H9 (cell line): Measurements from ENCODE around the gene BCAS3. TPM values are rescaled to one million over a fixed set of nuclear protein-coding genes. Genes with fewer than 3 reads are reported as not detected.

Source experiments
- DNase-seq: peaks from one replicate; pipeline ENCODE4 v3.0.0-alpha.2; 2017
- H2AFZ ChIP-seq: one replicate; pipeline ENCODE4 v1.6.1; 2013; ENCODE audit warnings: mild to moderate bottlenecking, low read length, control low read depth, moderate library complexity
- H2AK5ac ChIP-seq: 2 replicates; pipeline ENCODE4 v1.6.1; 2013; ENCODE audit warnings: low read length, control low read depth, mixed read lengths; ENCODE audit not compliant: insufficient read length
- H2BK120ac ChIP-seq: one replicate; pipeline ENCODE4 v1.6.1; 2013; ENCODE audit warnings: low read depth, mild to moderate bottlenecking, low read length, control low read depth, inconsistent platforms; ENCODE audit not compliant: poor library complexity, severe bottlenecking
- H2BK12ac ChIP-seq: 2 replicates; pipeline ENCODE4 v1.6.1; 2013; ENCODE audit warnings: low read length, control low read depth, mixed read lengths, low read depth; ENCODE audit not compliant: insufficient read length
- H2BK15ac ChIP-seq: 2 replicates; pipeline ENCODE4 v1.6.1; 2013; ENCODE audit warnings: low read depth, low read length, control low read depth
- H2BK20ac ChIP-seq: one replicate; pipeline ENCODE4 v1.6.1; 2013; ENCODE audit warnings: low read depth, mild to moderate bottlenecking, low read length, control low read depth, inconsistent platforms; ENCODE audit not compliant: poor library complexity, severe bottlenecking
- H2BK5ac ChIP-seq: 2 replicates; pipeline ENCODE4 v1.6.1; 2013; ENCODE audit warnings: low read length, control low read depth, mixed read lengths; ENCODE audit not compliant: insufficient read length
- H3K14ac ChIP-seq: 2 replicates; pipeline ENCODE4 v1.6.1; 2013; ENCODE audit warnings: low read length, control low read depth; ENCODE audit not compliant: insufficient read depth
- H3K18ac ChIP-seq: 2 replicates; pipeline ENCODE4 v1.6.1; 2013; ENCODE audit warnings: low read depth, mild to moderate bottlenecking, mixed read lengths, low read length, control low read depth; ENCODE audit not compliant: insufficient read length
- H3K23ac ChIP-seq: 2 replicates; pipeline ENCODE4 v1.6.1; 2013; ENCODE audit warnings: low read length, control low read depth, mixed read lengths, low read depth; ENCODE audit not compliant: insufficient read length
- H3K23me2 ChIP-seq: 2 replicates; pipeline ENCODE4 v1.6.1; 2013; ENCODE audit warnings: low read depth, mild to moderate bottlenecking, mixed read lengths, low read length, control low read depth; ENCODE audit not compliant: insufficient read length, poor library complexity, severe bottlenecking
- H3K27ac ChIP-seq: 2 replicates; pipeline ENCODE4 v1.5.1; 2013; ENCODE audit warnings: low read length, control low read depth, mixed read lengths, low read depth; ENCODE audit not compliant: insufficient read length
- H3K27me3 ChIP-seq: 2 replicates; pipeline ENCODE4 v1.6.1; 2013; ENCODE audit warnings: low read length, control low read depth, inconsistent platforms; ENCODE audit not compliant: insufficient read depth
- H3K4ac ChIP-seq: 2 replicates; pipeline ENCODE4 v1.6.1; 2013; ENCODE audit warnings: low read depth, mild to moderate bottlenecking, control low read depth, inconsistent platforms, low read length, moderate library complexity
- H3K4me1 ChIP-seq: 2 replicates; pipeline ENCODE4 v1.6.1; 2013; ENCODE audit warnings: low read length, control low read depth, inconsistent platforms; ENCODE audit not compliant: insufficient read depth
- H3K4me2 ChIP-seq: 2 replicates; pipeline ENCODE4 v1.6.1; 2013; ENCODE audit warnings: low read length, control low read depth, mixed read lengths; ENCODE audit not compliant: insufficient read length, insufficient read depth
- H3K56ac ChIP-seq: 2 replicates; pipeline ENCODE4 v1.6.1; 2013; ENCODE audit warnings: low read depth, mild to moderate bottlenecking, mixed read lengths, low read length, control low read depth; ENCODE audit not compliant: insufficient read length
- H3K79me1 ChIP-seq: 2 replicates; pipeline ENCODE4 v1.6.1; 2013; ENCODE audit warnings: low read depth, mild to moderate bottlenecking, moderate library complexity, low read length, control low read depth, inconsistent platforms; ENCODE audit not compliant: insufficient read depth, poor library complexity, severe bottlenecking
- H3K79me2 ChIP-seq: 2 replicates; pipeline ENCODE4 v1.6.1; 2013; ENCODE audit warnings: low read length, control low read depth, inconsistent platforms; ENCODE audit not compliant: insufficient read depth
- H3K9ac ChIP-seq: 2 replicates; pipeline ENCODE4 v1.6.1; 2013; ENCODE audit warnings: low read length, control low read depth, mixed read lengths; ENCODE audit not compliant: insufficient read length; ENCODE audit errors: extremely low read depth
- H3K9me3 ChIP-seq: one replicate; pipeline ENCODE4 v1.6.1; 2013; ENCODE audit warnings: low read depth, low read length, inconsistent platforms; ENCODE audit not compliant: control insufficient read depth
- H3T11ph ChIP-seq: one replicate; pipeline ENCODE4 v1.6.1; 2013; ENCODE audit warnings: mild to moderate bottlenecking, low read length, control low read depth, inconsistent platforms
- H4K20me1 ChIP-seq: one replicate; pipeline ENCODE4 v1.6.1; 2013; ENCODE audit not compliant: control insufficient read depth, insufficient read length, insufficient read depth
- H4K5ac ChIP-seq: 2 replicates; pipeline ENCODE4 v1.6.1; 2013; ENCODE audit warnings: low read depth, mild to moderate bottlenecking, mixed read lengths, low read length, control low read depth; ENCODE audit not compliant: insufficient read length
- H4K8ac ChIP-seq: replicated peaks from 2 replicates; pipeline ENCODE4 v1.6.1; 2013; ENCODE audit warnings: low read length, control low read depth, mixed read lengths, low read depth; ENCODE audit not compliant: insufficient read length
- H4K91ac ChIP-seq: 2 replicates; pipeline ENCODE4 v1.6.1; 2013; ENCODE audit warnings: low read depth, mild to moderate bottlenecking, moderate library complexity, mixed read lengths, low read length, control low read depth; ENCODE audit not compliant: insufficient read length
- H3K27ac Mint-ChIP-seq, 3 experiments: 2 replicates in 2 of 3; 3 replicates in 1 of 3; pipeline ENCODE4 v1.8.0; 2020 to 2021; ENCODE audit warnings: mixed read lengths in 3 of 3, mild to moderate bottlenecking in 1 of 3, moderate library complexity in 1 of 3
- H3K27me3 Mint-ChIP-seq: 2 replicates; pipeline ENCODE4 v1.8.0; 2021; ENCODE audit warnings: low read depth, mild to moderate bottlenecking, moderate library complexity, mixed read lengths
- H3K36me3 Mint-ChIP-seq, 3 experiments: 2 replicates in 2 of 3; 3 replicates in 1 of 3; pipeline ENCODE4 v1.8.0; 2020 to 2021; ENCODE audit warnings: low read depth in 3 of 3, mixed read lengths in 3 of 3; ENCODE audit not compliant: insufficient read depth in 1 of 3
- H3K4me1 Mint-ChIP-seq, 2 experiments: 2 replicates each; pipeline ENCODE4 v1.8.0; 2020; ENCODE audit warnings: mixed read lengths in 2 of 2
- H3K4me3 Mint-ChIP-seq, 2 experiments: 2 replicates in 1 of 2; 3 replicates in 1 of 2; pipeline ENCODE4 v1.8.0; 2020 to 2021; ENCODE audit warnings: mild to moderate bottlenecking in 2 of 2, mixed read lengths in 2 of 2, moderate library complexity in 1 of 2
- H3K9me3 Mint-ChIP-seq, 2 experiments: 2 replicates in 1 of 2; 3 replicates in 1 of 2; pipeline ENCODE4 v1.8.0; 2020; ENCODE audit warnings: mild to moderate bottlenecking in 2 of 2, mixed read lengths in 2 of 2, moderate library complexity in 1 of 2
- WGBS: extraction: QIAGEN DNeasy Blood & Tissue Kit; methylation state at CpG from one replicate; pipeline ENCODE4 v1.1.7; 2013; ENCODE audit warnings: missing lambda C conversion rate, low lambda C conversion rate, mixed read lengths; ENCODE audit not compliant: insufficient read length; ENCODE audit errors: extremely low coverage; 5-methylcytosine and 5-hydroxymethylcytosine counted together
- total RNA-seq: library from RNA; stranded (reverse); gene quantifications from 2 replicates; pipeline ENCODE4 v1.2.1, GENCODE V29; 2021
- TF ChIP-seq, protein P1 (sequence below): fragments of 200-600 bp; sonication (generic); conservative IDR thresholded peaks from 3 replicates; pipeline ENCODE4 v1.8.0; 2021; ENCODE audit warnings: antibody characterized with exemption, mild to moderate bottlenecking

Gene BCAS3
- total RNA-seq, 1 experiment from 2014 or later: 22.4 TPM

DNA sequence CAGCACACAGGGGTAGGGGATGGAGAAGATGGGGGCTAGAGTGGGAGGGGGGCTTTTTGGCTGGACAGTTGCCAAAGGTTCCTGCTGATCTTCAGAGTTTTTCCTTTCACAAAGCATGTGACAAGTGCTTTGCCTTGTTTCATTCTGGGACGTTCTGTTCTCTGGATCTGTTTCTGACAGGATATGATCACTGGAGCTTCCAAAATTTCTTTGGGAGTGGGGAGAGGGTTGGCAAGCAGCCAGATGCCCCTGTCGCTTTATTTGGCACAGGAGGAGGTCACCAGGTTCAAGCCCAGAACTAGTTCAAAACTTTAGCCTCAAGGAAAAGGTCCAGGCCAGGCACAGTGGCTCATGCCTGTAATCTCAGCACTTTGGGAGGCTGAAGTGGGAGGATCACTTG is 653.5 kb downstream of the BCAS3 start:
- WGBS: no CpG with 5 or more reads among the region's 2 CpGs
- no peaks in the 10 kb centered on the region for H4K20me1 ChIP-seq
- DNase-seq: no peak
- H2BK5ac ChIP-seq: no peak overlapping the region
- H3K23ac ChIP-seq: no peak overlapping the region
- no peaks in the 10 kb centered on the region for H3K27me3 Mint-ChIP-seq
- no peak overlapping the region for H2AFZ ChIP-seq
- no peak overlapping the region for H3K27ac Mint-ChIP-seq
- H3K4me2 ChIP-seq: no peak overlapping the region
- no peak overlapping the region for H4K8ac ChIP-seq
- no peak overlapping the region for H2BK120ac ChIP-seq
- no peak overlapping the region for H2BK15ac ChIP-seq
- TF ChIP-seq, protein P1, sequence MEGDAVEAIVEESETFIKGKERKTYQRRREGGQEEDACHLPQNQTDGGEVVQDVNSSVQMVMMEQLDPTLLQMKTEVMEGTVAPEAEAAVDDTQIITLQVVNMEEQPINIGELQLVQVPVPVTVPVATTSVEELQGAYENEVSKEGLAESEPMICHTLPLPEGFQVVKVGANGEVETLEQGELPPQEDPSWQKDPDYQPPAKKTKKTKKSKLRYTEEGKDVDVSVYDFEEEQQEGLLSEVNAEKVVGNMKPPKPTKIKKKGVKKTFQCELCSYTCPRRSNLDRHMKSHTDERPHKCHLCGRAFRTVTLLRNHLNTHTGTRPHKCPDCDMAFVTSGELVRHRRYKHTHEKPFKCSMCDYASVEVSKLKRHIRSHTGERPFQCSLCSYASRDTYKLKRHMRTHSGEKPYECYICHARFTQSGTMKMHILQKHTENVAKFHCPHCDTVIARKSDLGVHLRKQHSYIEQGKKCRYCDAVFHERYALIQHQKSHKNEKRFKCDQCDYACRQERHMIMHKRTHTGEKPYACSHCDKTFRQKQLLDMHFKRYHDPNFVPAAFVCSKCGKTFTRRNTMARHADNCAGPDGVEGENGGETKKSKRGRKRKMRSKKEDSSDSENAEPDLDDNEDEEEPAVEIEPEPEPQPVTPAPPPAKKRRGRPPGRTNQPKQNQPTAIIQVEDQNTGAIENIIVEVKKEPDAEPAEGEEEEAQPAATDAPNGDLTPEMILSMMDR: no peak
- H3K4me1 ChIP-seq: no peaks in the 10 kb centered on the region
- H3K14ac ChIP-seq: no peak overlapping the region
- H2BK12ac ChIP-seq: no peak overlapping the region
- H3K9me3 Mint-ChIP-seq: no peaks in the 10 kb centered on the region
- no peak overlapping the region for H3K4me3 Mint-ChIP-seq
- no peak overlapping the region for H4K91ac ChIP-seq
- no peak overlapping the region for H3K56ac ChIP-seq
- H3K79me2 ChIP-seq: no peaks in the 10 kb centered on the region
- no peak overlapping the region for H3K9ac ChIP-seq
- no peak overlapping the region for H2AK5ac ChIP-seq
- H4K5ac ChIP-seq: no peak overlapping the region
- H3K27me3 ChIP-seq: no peaks in the 10 kb centered on the region
- H3K23me2 ChIP-seq: no peaks in the 10 kb centered on the region
- no peaks in the 10 kb centered on the region for H3K36me3 Mint-ChIP-seq
- H2BK20ac ChIP-seq: no peak overlapping the region
- H3K9me3 ChIP-seq: no peaks in the 10 kb centered on the region
- no peak overlapping the region for H3K4ac ChIP-seq
- H3K4me1 Mint-ChIP-seq: no peaks in the 10 kb centered on the region
- H3K18ac ChIP-seq: no peak overlapping the region
- H3T11ph ChIP-seq: no peak overlapping the region
- no peaks in the 10 kb centered on the region for H3K79me1 ChIP-seq
- no peak overlapping the region for H3K27ac ChIP-seq
